ENCODE data around the gene NCAM2.

The NCAM2 gene

GRCh38 chr21:21204366-21204996, 206.3 kb downstream of the NCAM2 start:
- FAIRE-seq: no peak

DNA sequence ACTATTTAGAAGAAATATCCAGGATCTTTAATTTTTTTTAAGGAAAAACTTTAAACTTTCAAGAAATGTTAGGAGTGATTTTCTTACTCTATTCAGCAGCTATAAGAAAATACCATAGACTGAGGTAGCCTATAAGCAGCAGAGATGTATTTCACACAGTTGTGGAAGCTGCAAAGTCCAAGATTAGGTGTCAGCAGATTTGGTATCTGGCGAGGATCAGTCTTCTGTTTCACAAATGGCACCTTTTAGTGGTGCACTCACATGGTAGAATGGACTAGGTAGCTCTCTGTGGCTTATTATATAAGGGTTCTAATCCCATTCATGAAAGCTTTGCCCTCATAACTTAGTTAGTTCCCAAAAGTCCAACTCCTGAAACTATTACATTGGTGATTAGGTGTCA, 207.4 kb downstream of the NCAM2 start:
- no peak for FAIRE-seq
- no peak for DNase-seq (ENCODE audit: low spot score)

More at GRCh38 chr21:21204366-21204996, 206.3 kb downstream of the NCAM2 start:
- DNase-seq (ENCODE audit: low spot score): no peak

DNA sequence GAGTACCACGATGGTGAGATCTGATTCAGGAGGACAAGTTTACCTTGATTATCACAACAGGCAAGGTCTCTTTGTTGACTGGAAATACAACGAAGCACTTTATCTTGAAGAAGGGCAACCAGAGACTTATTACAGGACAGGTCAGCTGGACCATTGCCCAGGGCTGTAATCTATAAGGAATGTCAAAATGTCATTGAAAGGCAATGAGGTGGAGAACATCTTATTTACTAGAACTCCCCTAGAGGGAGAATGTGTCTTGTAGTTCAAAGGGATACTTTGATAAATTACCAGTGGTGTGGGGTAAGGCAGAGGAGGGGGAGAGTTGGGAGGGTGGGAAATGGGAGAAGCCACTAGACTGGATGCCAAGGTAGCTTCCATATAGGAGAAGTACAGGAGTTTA, 212.3 kb downstream of the NCAM2 start:
- FAIRE-seq (no peak), DNase-seq (ENCODE audit: low spot score) (peak; percentile 12)

- DNase-seq (ENCODE audit: low spot score): no peak
- FAIRE-seq: no peak
Observed at GRCh38 chr21:21213297-21213696, 215.1 kb downstream of the NCAM2 start.

GRCh38 chr21:21216047-21216446, 217.8 kb downstream of the NCAM2 start:
- FAIRE-seq: no peak
- DNase-seq (ENCODE audit: low spot score): no peak

- FAIRE-seq (no peak), DNase-seq (ENCODE audit: low spot score) (no peak)
Observed at GRCh38 chr21:21226472-21226871, 228.3 kb downstream of the NCAM2 start.

GRCh38 chr21:21230672-21231071, 232.5 kb downstream of the NCAM2 start:
- FAIRE-seq (no peak), DNase-seq (ENCODE audit: low spot score) (no peak)

- FAIRE-seq: no peak
- DNase-seq (ENCODE audit: low spot score): no peak
Observed at GRCh38 chr21:21231913-21232312, 233.7 kb downstream of the NCAM2 start.

DNA sequence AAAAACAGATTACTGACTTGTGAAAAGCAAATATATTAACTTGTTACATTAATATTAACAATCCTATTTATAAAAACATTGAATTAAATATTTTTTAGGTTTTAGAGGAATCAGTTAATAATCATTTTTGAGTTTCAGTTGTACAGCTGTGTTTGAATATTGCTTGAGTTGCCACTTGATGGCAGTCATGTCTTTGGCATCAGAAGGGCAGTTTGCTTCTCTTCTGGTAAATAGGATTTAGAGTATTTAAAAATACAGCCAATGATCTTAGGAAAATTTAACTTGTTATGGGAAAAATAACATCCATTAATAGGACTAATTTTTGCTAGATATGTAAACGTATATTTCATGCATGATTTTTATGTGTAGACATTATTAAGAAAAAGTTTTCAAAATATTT, 234.1 kb downstream of the NCAM2 start:
- FAIRE-seq (no peak), DNase-seq (ENCODE audit: low spot score) (no peak)

DNA sequence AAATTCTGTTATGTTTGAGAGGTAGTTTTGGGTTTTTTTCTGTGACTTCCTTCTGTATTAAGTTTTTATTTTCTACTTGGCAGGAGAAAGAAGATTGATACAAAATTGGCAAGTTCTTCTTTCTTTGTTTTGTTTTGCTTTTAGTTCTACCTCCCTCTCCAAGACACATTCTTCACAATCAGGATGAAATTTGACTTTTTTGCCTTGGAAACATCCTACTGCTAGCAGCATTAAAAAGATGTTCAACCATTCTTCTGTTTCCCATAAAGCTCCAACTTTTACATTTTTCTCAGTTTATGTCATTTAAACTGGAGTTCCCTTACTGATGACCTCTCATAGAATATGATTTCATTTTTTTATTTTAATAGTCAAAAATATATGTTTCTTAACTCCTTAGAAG, 234.8 kb downstream of the NCAM2 start:
- no peak for FAIRE-seq

GRCh38 chr21:21236996-21237395, 238.8 kb downstream of the NCAM2 start:
- DNase-seq (ENCODE audit: low spot score): no peak
- FAIRE-seq: no peak

More for the DNA sequence above, 234.8 kb downstream of the NCAM2 start:
- no peak for DNase-seq (ENCODE audit: low spot score)

DNA sequence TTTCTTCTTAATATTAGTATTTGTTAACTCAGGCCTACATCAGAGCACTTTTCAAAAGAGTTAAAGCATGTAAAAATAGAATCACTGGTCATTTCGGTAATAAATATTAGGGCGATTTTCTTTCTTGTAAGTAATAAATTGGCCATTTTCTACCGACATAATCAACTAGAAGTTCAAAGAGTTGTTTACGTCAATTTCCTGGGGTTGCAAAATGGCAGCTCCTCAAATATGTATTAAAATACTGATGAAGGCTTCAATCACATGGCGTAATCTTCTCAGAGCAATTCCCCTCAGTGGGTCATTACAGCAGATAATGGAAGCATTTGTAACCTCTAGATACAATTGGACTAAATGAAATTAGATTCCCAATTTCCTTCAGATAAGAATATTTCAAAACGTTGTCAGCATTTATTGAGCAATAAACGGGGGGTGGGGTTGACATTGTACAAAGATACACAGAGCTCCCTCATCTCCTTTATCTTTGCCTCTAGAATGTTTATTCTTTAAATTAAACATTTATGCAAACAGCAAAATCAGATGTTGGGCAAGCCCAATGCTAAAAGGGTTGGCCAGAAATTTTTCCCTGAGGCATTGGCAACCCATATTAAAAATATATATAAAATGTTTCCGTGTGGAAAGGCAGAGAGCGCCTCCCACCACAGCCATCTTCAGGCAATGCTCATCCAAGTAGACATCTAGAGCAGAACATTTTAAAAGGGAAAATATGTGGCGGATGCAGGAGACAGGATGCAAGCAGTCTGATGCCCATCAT, 240.6 kb downstream of the NCAM2 start:
- DNase-seq (ENCODE audit: low spot score) (no peak), FAIRE-seq (no peak)

DNA sequence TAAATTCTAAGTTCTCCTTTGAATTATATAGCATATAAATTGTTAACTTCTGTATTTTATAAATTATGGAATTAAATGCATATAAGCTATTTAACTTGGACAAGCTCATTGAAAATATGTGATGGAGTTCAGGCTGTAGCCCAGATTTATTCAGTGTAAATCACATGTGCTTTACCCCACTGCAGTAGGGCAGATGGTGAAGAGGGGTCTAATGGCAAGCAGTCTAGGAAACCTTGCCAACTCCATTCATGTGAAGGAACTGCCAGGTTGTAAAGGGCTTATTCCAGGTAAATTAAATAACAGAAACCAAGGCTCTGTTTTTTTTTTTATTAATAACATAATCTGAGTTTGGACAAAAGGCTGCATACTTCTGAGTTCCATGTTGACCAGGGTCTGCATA, 243.2 kb downstream of the NCAM2 start:
- DNase-seq (ENCODE audit: low spot score) (no peak), FAIRE-seq (no peak)

- FAIRE-seq (no peak), DNase-seq (ENCODE audit: low spot score) (no peak)
Observed at GRCh38 chr21:21246007-21246406, 247.8 kb downstream of the NCAM2 start.

DNA sequence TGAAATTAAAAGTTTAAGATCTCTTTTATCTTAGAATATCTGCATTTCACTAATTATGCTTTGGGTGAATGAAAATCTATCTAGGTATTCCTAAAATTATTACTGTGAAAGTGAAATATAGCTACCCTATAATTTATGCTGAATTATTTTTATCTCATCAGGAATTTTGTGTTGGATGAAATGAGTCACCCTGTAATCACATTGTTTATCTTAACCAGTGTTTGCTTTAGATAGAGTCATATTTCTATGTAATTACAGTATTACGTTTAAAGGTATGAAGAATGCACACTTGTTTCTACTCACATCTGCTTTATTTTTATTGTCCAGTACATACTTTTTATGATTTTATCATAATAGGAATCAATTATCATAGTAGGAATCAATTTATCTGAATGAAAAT, 249.2 kb downstream of the NCAM2 start:
- FAIRE-seq: no peak
- DNase-seq (ENCODE audit: low spot score): no peak

DNA sequence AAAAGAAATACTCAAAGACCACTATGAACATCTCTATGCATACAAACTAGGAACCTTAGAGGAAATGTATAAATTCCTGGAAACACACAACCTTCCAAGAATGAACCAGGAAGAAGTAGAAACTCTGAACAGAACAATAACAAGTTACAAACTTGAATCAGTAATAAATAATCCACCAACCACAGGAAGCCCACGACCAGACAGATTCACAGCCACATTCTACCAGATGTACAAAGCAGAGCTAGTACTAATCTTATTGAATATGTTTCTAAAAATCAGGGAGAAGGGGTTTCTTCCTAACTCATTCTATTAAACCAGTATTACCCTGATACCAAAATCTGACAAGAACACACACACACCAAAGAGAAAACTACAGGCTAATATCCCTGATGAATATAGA, 263.8 kb downstream of the NCAM2 start:
- no peak for FAIRE-seq
- DNase-seq (ENCODE audit: low spot score): no peak

- DNase-seq (ENCODE audit: low spot score) (no peak), FAIRE-seq (no peak)
Observed at GRCh38 chr21:21268061-21268471, 269.9 kb downstream of the NCAM2 start.

- no peak for DNase-seq (ENCODE audit: low spot score)
- FAIRE-seq: no peak
Observed at GRCh38 chr21:21268885-21269284, 270.7 kb downstream of the NCAM2 start.

DNA sequence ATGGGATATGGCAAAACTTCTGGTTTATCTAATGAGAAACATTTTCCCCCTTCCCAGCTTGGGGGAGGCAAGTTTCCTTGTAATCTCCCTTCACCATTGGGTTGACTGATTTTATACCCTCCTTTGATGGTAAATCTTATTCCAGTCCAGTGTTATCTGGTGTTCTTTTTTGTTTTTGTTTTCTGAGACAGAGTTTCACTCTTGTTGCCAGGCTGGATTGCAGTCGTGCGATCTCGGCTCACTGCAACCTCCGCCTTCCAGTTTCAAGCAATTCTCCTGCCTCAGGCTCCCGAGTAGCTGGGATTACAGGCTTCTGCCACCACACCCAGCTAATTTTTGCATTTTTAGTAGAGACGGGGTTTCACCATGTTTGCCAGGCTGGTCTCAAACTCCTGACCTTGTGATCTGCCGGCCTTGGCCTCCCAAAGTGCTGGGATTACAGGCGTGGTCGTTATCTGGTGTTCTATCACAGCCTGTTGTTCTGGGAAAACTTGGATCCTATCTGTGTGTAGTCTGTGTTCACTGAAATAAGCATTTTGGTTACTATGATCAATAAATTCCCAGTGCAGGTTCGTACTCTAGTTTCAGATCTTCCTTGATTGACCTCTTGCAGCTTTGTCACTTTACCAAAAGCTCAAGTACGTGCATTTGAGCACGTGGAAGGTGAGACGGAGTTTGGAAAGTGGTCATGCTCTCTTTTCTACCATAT, 281.1 kb downstream of the NCAM2 start:
- DNase-seq (ENCODE audit: low spot score) (no peak), FAIRE-seq (no peak)

DNA sequence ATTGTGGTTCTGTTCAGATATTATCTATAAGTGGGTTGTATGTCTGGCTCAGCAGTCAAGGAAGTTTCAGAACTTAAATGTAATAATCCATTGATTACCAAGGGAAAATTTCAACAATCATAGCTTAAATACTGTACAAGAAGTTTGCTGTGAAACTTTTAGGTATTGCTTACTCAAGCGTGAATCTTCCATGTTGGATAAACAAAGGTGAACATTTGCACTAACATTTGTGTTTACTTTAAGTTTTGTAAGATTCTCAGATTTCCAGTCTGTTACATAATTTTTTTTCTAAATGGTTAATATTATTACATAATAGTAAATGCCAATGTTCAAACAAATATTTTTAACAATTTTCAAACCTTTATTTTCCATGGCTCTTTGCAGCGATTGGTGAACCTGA, 285.6 kb downstream of the NCAM2 start:
- DNase-seq (ENCODE audit: low spot score) (no peak), FAIRE-seq (no peak)

- DNase-seq (ENCODE audit: low spot score) (no peak), FAIRE-seq (no peak)
Observed at GRCh38 chr21:21286170-21286798, 288.1 kb downstream of the NCAM2 start.

DNA sequence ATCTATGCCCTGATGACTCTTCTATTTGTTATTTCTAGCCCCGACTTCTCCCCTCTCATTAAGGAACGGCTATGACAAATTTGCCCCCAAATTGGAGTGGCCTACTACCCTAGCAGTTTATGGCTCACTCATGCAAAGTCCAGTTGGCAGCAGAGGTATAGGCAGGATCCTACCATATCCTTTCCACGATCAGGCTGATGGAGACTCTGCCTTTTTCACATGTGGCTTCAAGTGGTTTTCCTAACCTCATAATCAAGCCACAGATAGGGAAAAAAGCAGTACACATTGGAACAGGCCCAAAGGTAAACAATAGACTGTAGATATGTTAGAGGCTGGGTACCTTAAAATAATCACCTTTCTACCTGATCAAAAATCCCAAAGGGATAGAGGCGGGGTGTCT, 292.5 kb downstream of the NCAM2 start:
- FAIRE-seq: no peak

More for the DNA sequence above, 292.5 kb downstream of the NCAM2 start:
- no peak for DNase-seq (ENCODE audit: low spot score)
